HG02884 (cell line): ENCODE measurements around the gene MVB12B.

Source experiments
- ATAC-seq: cut with Tn5 transposase; IDR thresholded peaks from one replicate; pipeline ENCODE4 v1.9.1; 2021; ENCODE audit warnings: mild to moderate bottlenecking, moderate library complexity; ENCODE audit not compliant: unreplicated experiment

Gene MVB12B

GRCh38 chr9:126329476-126330275 is 3.0 kb downstream of the MVB12B start:
- no peak for ATAC-seq

- ATAC-seq: no peak
These were observed 3.9 kb downstream of the MVB12B start for GRCh38 chr9:126330536-126330935.

GRCh38 chr9:126331964-126332748 is 5.5 kb downstream of the MVB12B start:
- no peak for ATAC-seq

GRCh38 chr9:126334721-126335621 is 8.3 kb downstream of the MVB12B start:
- ATAC-seq: no peak

DNA sequence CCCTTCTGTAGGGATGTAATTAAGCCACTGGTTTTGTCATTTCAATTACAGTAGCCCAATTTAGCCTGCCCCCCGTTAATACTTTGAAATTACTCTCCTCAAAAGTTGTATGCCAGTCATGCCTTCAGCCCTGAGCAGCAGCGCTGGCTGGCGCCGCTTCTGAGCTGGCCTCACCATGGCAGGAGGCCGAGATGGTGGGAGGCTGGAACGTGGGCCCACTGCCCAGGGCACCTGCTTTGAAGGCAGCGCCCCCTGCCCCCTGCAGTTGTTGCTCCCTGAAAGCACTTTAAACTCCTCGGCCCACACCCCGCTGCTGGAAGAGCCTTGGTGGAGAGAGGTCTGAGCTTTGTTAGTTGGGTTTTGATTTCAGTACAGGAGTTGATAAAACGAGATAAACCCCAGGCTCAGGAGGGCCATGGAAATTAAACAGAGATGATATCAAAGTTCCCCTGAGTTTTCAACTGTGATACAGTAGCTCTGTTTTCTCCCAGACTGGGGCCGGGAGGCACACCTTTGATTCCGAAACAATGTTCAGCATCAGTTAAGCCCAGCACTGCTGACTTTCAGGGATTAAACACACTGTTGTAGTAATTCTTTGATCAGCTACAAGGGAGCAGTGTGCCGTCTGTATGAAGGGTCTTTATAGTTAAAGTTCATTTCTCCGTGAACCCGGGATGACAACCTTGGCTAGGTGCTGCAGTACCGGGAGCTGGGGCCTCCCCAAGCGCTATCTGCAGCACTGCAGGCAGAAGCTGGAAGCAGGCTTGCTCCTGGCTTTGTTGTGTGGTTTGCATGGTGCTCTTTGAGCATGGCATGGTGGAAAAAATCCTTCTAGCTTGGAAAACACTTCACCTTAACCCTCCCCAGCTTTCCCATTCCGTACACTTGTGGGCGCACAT is 9.5 kb downstream of the MVB12B start:
- ATAC-seq: no peak

DNA sequence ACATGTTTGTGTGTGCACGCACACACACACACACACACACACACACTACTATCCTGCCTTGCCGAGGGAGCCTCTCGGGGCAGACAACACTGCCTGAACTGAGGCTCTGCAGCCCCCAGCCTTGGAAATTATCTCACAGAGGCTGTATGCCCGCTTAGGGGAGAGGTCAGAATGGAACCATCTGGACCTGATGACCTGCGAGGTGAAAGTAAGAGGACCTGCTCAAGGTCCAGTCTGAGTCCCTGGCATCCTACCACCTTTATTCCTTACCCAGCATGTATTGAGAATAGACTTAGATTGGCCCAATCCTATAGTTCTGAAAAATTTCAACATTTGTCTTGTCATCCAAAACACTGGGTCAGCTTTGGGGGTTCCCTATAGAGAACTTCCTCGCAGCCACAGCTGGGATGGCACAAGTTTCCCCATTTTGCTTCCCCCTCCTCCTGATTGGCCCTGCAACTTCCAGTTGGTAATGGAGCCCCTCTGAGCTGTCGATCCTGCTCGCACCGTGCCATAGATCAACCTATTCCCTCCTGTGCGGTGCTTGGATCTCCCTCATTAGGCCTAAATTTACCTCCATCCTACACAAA is 10.2 kb downstream of the MVB12B start:
- no peak for ATAC-seq

- no peak for ATAC-seq
These were observed 11.2 kb downstream of the MVB12B start for GRCh38 chr9:126337729-126338372.

GRCh38 chr9:126338945-126339344 is 12.3 kb downstream of the MVB12B start:
- ATAC-seq: no peak

GRCh38 chr9:126341426-126341825 is 14.8 kb downstream of the MVB12B start:
- no peak for ATAC-seq

DNA sequence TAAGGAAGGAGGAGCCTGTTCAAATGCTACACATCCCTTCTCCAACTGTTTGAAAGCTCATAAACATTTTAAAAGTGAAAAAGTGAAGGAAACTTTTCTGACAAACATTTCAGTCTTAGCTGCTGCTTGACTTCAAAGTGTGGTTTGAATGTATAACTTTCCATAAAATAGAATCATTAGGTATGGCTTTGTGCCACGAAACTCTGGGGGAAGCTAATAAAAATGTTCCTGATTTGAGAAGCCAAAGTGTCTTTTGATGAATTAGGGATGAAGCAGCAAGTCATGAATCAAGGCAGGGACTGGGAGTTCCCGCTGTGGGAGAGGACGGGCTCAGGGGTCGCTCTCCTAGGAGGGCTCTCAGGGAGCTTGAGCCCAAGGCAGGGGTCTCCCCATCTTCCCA is 15.3 kb downstream of the MVB12B start:
- no peak for ATAC-seq

DNA sequence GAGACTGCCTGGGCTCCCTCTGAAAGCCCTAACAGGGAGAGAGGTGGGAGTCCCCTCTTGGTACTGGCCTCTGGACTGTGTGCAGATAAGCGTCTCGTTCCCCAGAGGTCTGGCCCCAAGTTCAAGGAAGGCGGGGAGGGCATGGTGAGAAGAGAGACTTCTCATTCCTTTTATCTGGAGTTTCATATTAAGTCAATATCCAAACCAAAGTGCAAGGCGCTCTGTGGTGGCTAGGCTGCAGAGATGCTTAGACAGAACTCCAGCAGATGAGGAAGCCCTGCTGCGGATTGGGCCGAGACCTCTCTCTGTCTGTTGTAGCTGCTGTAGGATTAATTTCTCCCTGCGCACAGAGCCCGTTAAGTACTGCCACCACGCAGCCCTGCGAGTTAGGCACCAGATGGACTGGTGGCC is 16.0 kb downstream of the MVB12B start:
- ATAC-seq: no peak

GRCh38 chr9:126343271-126343700 is 16.7 kb downstream of the MVB12B start:
- no peak for ATAC-seq

GRCh38 chr9:126346031-126346430 is 19.4 kb downstream of the MVB12B start:
- no peak for ATAC-seq

DNA sequence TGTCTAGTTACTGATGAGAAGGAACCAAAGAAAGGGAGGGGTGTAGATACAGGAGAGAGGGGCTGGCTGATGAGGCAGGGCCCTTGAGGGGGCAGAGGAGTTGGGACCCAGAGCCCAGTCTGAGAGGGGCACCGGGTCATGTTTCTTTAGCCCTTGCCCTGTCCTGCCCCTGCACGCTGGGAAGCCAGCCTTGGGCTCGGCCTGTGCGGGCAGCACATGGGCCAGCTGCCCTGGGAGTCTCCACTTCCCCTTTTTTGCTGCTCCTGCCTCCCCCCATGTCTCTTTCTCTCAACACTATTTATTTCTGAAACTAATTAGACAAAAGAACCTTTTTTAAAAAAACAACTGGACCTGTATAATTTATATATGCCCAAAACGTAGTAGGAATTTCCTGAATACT is 20.5 kb downstream of the MVB12B start:
- no peak for ATAC-seq

- ATAC-seq: no peak
These were observed 21.5 kb downstream of the MVB12B start for GRCh38 chr9:126347911-126348760.

- ATAC-seq: no peak
These were observed 22.4 kb downstream of the MVB12B start for GRCh38 chr9:126348911-126349550.

DNA sequence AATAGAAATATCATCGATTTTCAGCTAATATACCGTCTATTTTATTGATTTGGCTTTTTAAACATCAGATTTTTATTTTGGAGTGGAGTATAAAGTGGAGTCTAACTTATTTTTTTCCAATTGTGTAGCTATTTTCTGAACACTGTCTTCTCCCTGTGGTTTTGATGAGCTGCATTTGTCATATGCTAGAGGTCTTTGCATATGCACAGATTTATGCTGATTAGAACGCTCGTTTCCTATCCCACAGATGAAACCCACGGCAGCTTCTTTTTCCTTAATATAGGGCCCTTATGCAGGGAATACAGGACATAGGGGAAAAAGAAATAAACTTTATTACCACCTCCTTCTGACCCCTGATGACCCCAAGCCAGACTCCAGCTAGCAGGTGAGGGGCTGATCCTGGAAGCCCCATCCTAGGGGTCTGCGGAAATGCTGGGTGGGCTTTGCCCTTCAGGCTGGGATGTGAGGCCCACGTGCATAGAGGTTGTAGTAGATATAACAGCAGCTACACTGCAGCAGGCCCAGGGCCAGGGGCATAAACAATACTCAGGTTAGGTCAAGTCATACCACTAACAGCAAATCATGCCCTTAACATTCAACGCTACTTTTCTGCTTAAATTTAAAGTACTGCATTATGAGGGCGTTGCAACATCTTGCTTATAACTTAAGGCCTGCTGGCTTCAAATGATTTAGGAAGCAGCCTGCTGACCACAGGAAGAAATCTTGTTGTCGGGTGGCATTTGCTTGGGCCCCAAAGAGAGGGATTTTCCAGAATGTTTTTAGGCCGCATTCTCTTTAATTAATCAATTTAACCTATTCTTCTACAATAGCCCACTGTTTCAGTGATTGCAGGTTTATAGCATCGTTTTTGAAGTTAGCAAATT is 28.5 kb downstream of the MVB12B start:
- ATAC-seq: no peak
